ENCODE results near the gene GHSR.

Gene GHSR

GRCh38 chr3:172461530-172462138 is 13.4 kb upstream of the GHSR start:
- no peak for DNase-seq
- Mint-ChIP-seq H3K4me3 (no peak overlapping the region), H3K27ac (no peak overlapping the region), H3K27me3 (ENCODE audit: low read depth, poor library complexity) (no peaks in the 10 kb centered on the region), H3K4me1 (peaks cover 4% of the 10 kb centered on the region), H3K36me3 (ENCODE audit: low read depth) (no peaks in the 10 kb centered on the region), H3K9me3 (no peaks in the 10 kb centered on the region)
- peak; percentile 90 for TF ChIP-seq CTCF (IDR thresholded peaks at IDR 0.05)

- no peaks in the 10 kb centered on the region for H3K9me3 Mint-ChIP-seq
- no peak overlapping the region for H3K27ac Mint-ChIP-seq
- no peak for TF ChIP-seq CTCF (IDR thresholded peaks at IDR 0.05)
- H3K4me1 Mint-ChIP-seq, result no peaks in the 10 kb centered on the region
- H3K27me3 Mint-ChIP-seq (ENCODE audit: low read depth, poor library complexity), result peaks cover 19% of the 10 kb centered on the region
- H3K4me3 Mint-ChIP-seq, result no peak overlapping the region
- H3K36me3 Mint-ChIP-seq (ENCODE audit: low read depth), result no peaks in the 10 kb centered on the region
- no peak for DNase-seq
Observed at GRCh38 chr3:172456404-172456803, 8.1 kb upstream of the GHSR start.

GRCh38 chr3:172454180-172454579 is 5.9 kb upstream of the GHSR start:
- DNase-seq, result no peak
- H3K4me3 Mint-ChIP-seq, result no peak overlapping the region
- H3K27me3 Mint-ChIP-seq (ENCODE audit: low read depth, poor library complexity), result peaks cover 41% of the 10 kb centered on the region
- no peak overlapping the region for H3K27ac Mint-ChIP-seq
- H3K4me1 Mint-ChIP-seq, result peaks cover 3% of the 10 kb centered on the region
- H3K9me3 Mint-ChIP-seq, result peaks cover 3% of the 10 kb centered on the region
- no peaks in the 10 kb centered on the region for H3K36me3 Mint-ChIP-seq (ENCODE audit: low read depth)
- TF ChIP-seq CTCF (IDR thresholded peaks at IDR 0.05), result no peak

GRCh38 chr3:172449466-172450149 is 1.4 kb upstream of the GHSR start:
- Mint-ChIP-seq H3K4me3 (no peak overlapping the region), H3K9me3 (peaks cover 20% of the 10 kb centered on the region), H3K27ac (no peak overlapping the region), H3K4me1 (peaks cover 20% of the 10 kb centered on the region), H3K36me3 (ENCODE audit: low read depth) (no peaks in the 10 kb centered on the region), H3K27me3 (ENCODE audit: low read depth, poor library complexity) (peaks cover 85% of the 10 kb centered on the region)
- TF ChIP-seq CTCF (IDR thresholded peaks at IDR 0.05), result no peak
- DNase-seq, result peak; percentile 87

GRCh38 chr3:172448661-172449465 is 607 bp upstream of the GHSR start:
- no peaks in the 10 kb centered on the region for H3K36me3 Mint-ChIP-seq (ENCODE audit: low read depth)
- H3K27ac Mint-ChIP-seq, result no peak overlapping the region
- H3K27me3 Mint-ChIP-seq (ENCODE audit: low read depth, poor library complexity), result peaks cover 84% of the 10 kb centered on the region
- H3K4me3 Mint-ChIP-seq, result no peak overlapping the region
- DNase-seq, result peak; percentile 5
- TF ChIP-seq CTCF (IDR thresholded peaks at IDR 0.05), result no peak
- peaks cover 20% of the 10 kb centered on the region for H3K9me3 Mint-ChIP-seq
- H3K4me1 Mint-ChIP-seq, result peaks cover 20% of the 10 kb centered on the region

Measured in nephron progenitor cell (in vitro differentiated cells).